GM23338 (cell line): ENCODE data around the gene VPS54. TPM values are rescaled to one million over a fixed set of nuclear protein-coding genes. Genes with fewer than 3 reads are reported as not detected.

Source experiments
- ATAC-seq: fragments of 200-7000 bp; cut with Tn5 transposase; 3 replicates; pipeline ENCODE4 v1.9.1; 2020
- DNase-seq: peaks from one replicate; pipeline ENCODE4 v3.0.0-alpha.2; 2015; ENCODE audit warnings: low spot score
- H2AFZ ChIP-seq: fragments of 200-600 bp; sonication (generic); 2 replicates; pipeline ENCODE4 v1.8.0; 2016; ENCODE audit warnings: antibody characterized with exemption, mild to moderate bottlenecking, moderate library complexity
- H3F3A ChIP-seq: fragments of 200-600 bp; sonication (generic); replicated peaks from 2 replicates; pipeline ENCODE4 v1.8.0; 2017; ENCODE audit warnings: antibody characterized with exemption, mixed run types, low read depth
- H3K27ac ChIP-seq: fragments of 200-600 bp; sonication (generic); 2 replicates; pipeline ENCODE4 v1.6.1; 2016; ENCODE audit warnings: low read depth
- H3K27me3 ChIP-seq: fragments of 200-600 bp; sonication (generic); 2 replicates; pipeline ENCODE4 v1.8.0; 2016; ENCODE audit warnings: mild to moderate bottlenecking, mixed run types, moderate library complexity; ENCODE audit not compliant: insufficient read depth
- H3K36me3 ChIP-seq: fragments of 200-600 bp; sonication (generic); 2 replicates; pipeline ENCODE4 v1.8.0; 2016; ENCODE audit warnings: mild to moderate bottlenecking; ENCODE audit not compliant: insufficient read depth
- H3K4me1 ChIP-seq: fragments of 200-600 bp; sonication (generic); 2 replicates; pipeline ENCODE4 v1.8.0; 2016; ENCODE audit warnings: mild to moderate bottlenecking, moderate library complexity; ENCODE audit not compliant: insufficient read depth
- H3K4me2 ChIP-seq: fragments of 200-600 bp; sonication (generic); 2 replicates; pipeline ENCODE4 v1.7.1; 2017; ENCODE audit warnings: mixed run types
- H3K4me3 ChIP-seq: fragments of 200-600 bp; sonication (generic); 2 replicates; pipeline ENCODE4 v1.6.1; 2016; ENCODE audit warnings: mixed run types
- H3K79me2 ChIP-seq: fragments of 200-600 bp; sonication (generic); replicated peaks from 2 replicates; pipeline ENCODE4 v1.8.0; 2017; ENCODE audit warnings: mild to moderate bottlenecking; ENCODE audit not compliant: insufficient read depth
- H3K9me2 ChIP-seq: fragments of 200-600 bp; sonication (generic); 2 replicates; pipeline ENCODE4 v1.8.0; 2017; ENCODE audit not compliant: insufficient read depth
- H4K20me1 ChIP-seq: fragments of 200-600 bp; sonication (generic); replicated peaks from 2 replicates; pipeline ENCODE4 v1.8.0; 2017; ENCODE audit warnings: mild to moderate bottlenecking; ENCODE audit not compliant: insufficient read depth
- H3K27ac Mint-ChIP-seq: 2 replicates; pipeline ENCODE4 v1.8.0; 2020; ENCODE audit warnings: inconsistent platforms, mild to moderate bottlenecking, moderate library complexity, mixed read lengths
- H3K27me3 Mint-ChIP-seq: 3 replicates; pipeline ENCODE4 v1.8.0; 2022; ENCODE audit warnings: low read depth, mild to moderate bottlenecking, moderate library complexity, mixed read lengths, inconsistent platforms; ENCODE audit not compliant: insufficient read depth, poor library complexity
- H3K36me3 Mint-ChIP-seq: 3 replicates; pipeline ENCODE4 v1.8.0; 2021; ENCODE audit warnings: low read depth, mild to moderate bottlenecking, inconsistent platforms, moderate library complexity, mixed read lengths
- H3K4me1 Mint-ChIP-seq: 3 replicates; pipeline ENCODE4 v1.8.0; 2020; ENCODE audit warnings: mild to moderate bottlenecking, inconsistent platforms, mixed read lengths
- H3K4me3 Mint-ChIP-seq: 3 replicates; pipeline ENCODE4 v1.8.0; 2021; ENCODE audit warnings: moderate library complexity, mild to moderate bottlenecking, inconsistent platforms, mixed read lengths
- H3K9me3 Mint-ChIP-seq: 3 replicates; pipeline ENCODE4 v1.8.0; 2020; ENCODE audit warnings: moderate library complexity, mild to moderate bottlenecking, inconsistent platforms, mixed read lengths
- CREB1 ChIP-seq: fragments of 250-450 bp; sonication (Bioruptor Pico); IDR thresholded peaks from 2 replicates; pipeline ENCODE4 v1.5.0; 2020; ENCODE audit warnings: low read depth, mild to moderate bottlenecking, moderate library complexity
- CTCF ChIP-seq, 2 experiments: fragments of 200-600 bp in 1 of 2; sonication (generic) in 1 of 2; conservative IDR thresholded peaks; 2 replicates each; pipeline versions ENCODE4 v1.5.1 to v1.6.1; 2016 to 2017; ENCODE audit warnings: antibody characterized with exemption in 2 of 2, low read depth in 2 of 2, mild to moderate bottlenecking in 2 of 2, moderate library complexity in 1 of 2
- EZH2 ChIP-seq: fragments of 200-600 bp; sonication (generic); IDR thresholded peaks from one replicate; pipeline ENCODE4 v1.8.0; 2017; ENCODE audit warnings: antibody characterized with exemption, mild to moderate bottlenecking, low read depth; ENCODE audit not compliant: unreplicated experiment
- EZH2phosphoT487 ChIP-seq: fragments of 200-600 bp; sonication (generic); IDR thresholded peaks from one replicate; pipeline ENCODE4 v1.8.1; 2018; ENCODE audit warnings: antibody characterized with exemption; ENCODE audit not compliant: unreplicated experiment
- JUNB ChIP-seq: IDR thresholded peaks from one replicate; pipeline ENCODE4 v1.6.1; 2016; ENCODE audit warnings: antibody characterized with exemption; ENCODE audit not compliant: unreplicated experiment
- NANOG ChIP-seq: IDR thresholded peaks from 2 replicates; pipeline ENCODE4 v1.6.1; 2016; ENCODE audit warnings: antibody characterized with exemption, borderline replicate concordance
- POLR2AphosphoS5 ChIP-seq: IDR thresholded peaks from 2 replicates; pipeline ENCODE4 v1.6.1; 2016; ENCODE audit warnings: antibody characterized with exemption, low read depth
- STAT1 ChIP-seq: IDR thresholded peaks from one replicate; pipeline ENCODE4 v1.6.1; 2016; ENCODE audit warnings: antibody characterized with exemption; ENCODE audit not compliant: unreplicated experiment
- ZNF114 ChIP-seq: fragments of 250-450 bp; sonication (Bioruptor Pico); IDR thresholded peaks from 2 replicates; pipeline ENCODE4 v1.5.0; 2020; ENCODE audit warnings: mild to moderate bottlenecking, moderate library complexity
- ZNF331 ChIP-seq: fragments of 250-450 bp; sonication (Bioruptor Pico); IDR thresholded peaks from 2 replicates; pipeline ENCODE4 v1.5.0; 2020; ENCODE audit warnings: low read depth, mild to moderate bottlenecking, moderate library complexity
- ZNF462 ChIP-seq: fragments of 250-450 bp; sonication (Bioruptor Pico); IDR thresholded peaks from 2 replicates; pipeline ENCODE4 v1.5.0; 2020; ENCODE audit warnings: mild to moderate bottlenecking, moderate library complexity
- polyA plus RNA-seq: library from polyadenylated mRNA; unstranded; fragments of >200 nt; fragmentation: Nextera tagmentation; extraction: Ambion mirVana; gene quantifications from 2 replicates; pipeline ENCODE4 v1.2.1, GENCODE V29; 2016
- total RNA-seq: library from RNA; depleted of rRNA; stranded (reverse); fragments of >200 nt; shearing (Covaris generic); gene quantifications from 2 replicates; pipeline ENCODE4 v1.2.3, GENCODE V29; 2014
- TF ChIP-seq, protein P1 (sequence below): IDR thresholded peaks from 2 replicates; pipeline ENCODE4 v1.6.1; 2016; ENCODE audit warnings: antibody characterized with exemption
- TF ChIP-seq, protein P2 (sequence below): IDR thresholded peaks from one replicate; pipeline ENCODE4 v1.6.1; 2018; ENCODE audit warnings: antibody characterized with exemption; ENCODE audit not compliant: unreplicated experiment

VPS54 gene
- total and polyA plus RNA-seq, 2 experiments from 2014 or later: 6.6 to 17.0 TPM

DNA sequence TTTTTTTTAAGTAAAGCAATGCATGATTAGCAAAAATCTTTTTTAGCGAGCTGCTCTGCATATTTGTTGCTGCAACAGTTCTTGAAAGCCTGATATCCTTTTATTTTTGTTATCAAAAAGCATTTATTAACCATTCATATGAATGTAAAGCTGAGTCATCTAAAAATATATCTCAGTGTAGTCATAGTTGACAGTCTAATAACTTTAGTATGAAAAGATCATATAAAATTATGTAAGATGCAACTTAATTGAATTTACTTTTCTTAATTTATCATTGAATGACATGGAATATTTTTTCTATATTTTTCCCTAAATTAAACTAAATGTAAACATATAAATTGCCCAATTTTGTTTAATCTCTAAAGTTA, 169.0 kb downstream of the VPS54 start:
- H3K27me3 Mint-ChIP-seq: peaks cover 3% of the 10 kb centered on the region
- H3K36me3 Mint-ChIP-seq: peaks cover 36% of the 10 kb centered on the region; the same call in 2 of the 3 replicates
- H3K4me3 Mint-ChIP-seq: peak overlapping the region; percentile 67
- Histone ChIP-seq H3K4me3 (peak overlapping the region; percentile 43), H3K27ac (peak overlapping the region; percentile 98), H3K9me2 (no peaks in the 10 kb centered on the region), H2AFZ (no peak overlapping the region), H3K79me2 (peaks cover 91% of the 10 kb centered on the region), H3K4me1 (peaks cover 64% of the 10 kb centered on the region), H3K36me3 (no peaks in the 10 kb centered on the region), H3K27me3 (no peaks in the 10 kb centered on the region), H4K20me1 (peaks cover 8% of the 10 kb centered on the region; the same call in 1 of the 2 replicates), H3K4me2 (peak overlapping the region; percentile 56), H3F3A (no peaks in the 10 kb centered on the region)
- ATAC-seq: no peak
- H3K4me1 Mint-ChIP-seq: peaks cover 83% of the 10 kb centered on the region
- peak overlapping the region; percentile 97 for H3K27ac Mint-ChIP-seq
- H3K9me3 Mint-ChIP-seq: no peaks in the 10 kb centered on the region; the same call in 2 of the 3 replicates
- no peak for DNase-seq
- TF ChIP-seq ZNF114 (CRISPR knock-in tag): no peak
- TF ChIP-seq ZNF462 (CRISPR knock-in tag): no peak
- no peak for TF ChIP-seq STAT1
- TF ChIP-seq, protein P1, sequence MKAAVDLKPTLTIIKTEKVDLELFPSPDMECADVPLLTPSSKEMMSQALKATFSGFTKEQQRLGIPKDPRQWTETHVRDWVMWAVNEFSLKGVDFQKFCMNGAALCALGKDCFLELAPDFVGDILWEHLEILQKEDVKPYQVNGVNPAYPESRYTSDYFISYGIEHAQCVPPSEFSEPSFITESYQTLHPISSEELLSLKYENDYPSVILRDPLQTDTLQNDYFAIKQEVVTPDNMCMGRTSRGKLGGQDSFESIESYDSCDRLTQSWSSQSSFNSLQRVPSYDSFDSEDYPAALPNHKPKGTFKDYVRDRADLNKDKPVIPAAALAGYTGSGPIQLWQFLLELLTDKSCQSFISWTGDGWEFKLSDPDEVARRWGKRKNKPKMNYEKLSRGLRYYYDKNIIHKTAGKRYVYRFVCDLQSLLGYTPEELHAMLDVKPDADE: no peak
- no peak for TF ChIP-seq CTCF (conservative IDR thresholded peaks at IDR 0.05; ENCODE audit: low read depth in 2 of 2)
- TF ChIP-seq EZH2: no peak
- no peak for TF ChIP-seq ZNF331 (CRISPR knock-in tag)
- TF ChIP-seq, protein P2, sequence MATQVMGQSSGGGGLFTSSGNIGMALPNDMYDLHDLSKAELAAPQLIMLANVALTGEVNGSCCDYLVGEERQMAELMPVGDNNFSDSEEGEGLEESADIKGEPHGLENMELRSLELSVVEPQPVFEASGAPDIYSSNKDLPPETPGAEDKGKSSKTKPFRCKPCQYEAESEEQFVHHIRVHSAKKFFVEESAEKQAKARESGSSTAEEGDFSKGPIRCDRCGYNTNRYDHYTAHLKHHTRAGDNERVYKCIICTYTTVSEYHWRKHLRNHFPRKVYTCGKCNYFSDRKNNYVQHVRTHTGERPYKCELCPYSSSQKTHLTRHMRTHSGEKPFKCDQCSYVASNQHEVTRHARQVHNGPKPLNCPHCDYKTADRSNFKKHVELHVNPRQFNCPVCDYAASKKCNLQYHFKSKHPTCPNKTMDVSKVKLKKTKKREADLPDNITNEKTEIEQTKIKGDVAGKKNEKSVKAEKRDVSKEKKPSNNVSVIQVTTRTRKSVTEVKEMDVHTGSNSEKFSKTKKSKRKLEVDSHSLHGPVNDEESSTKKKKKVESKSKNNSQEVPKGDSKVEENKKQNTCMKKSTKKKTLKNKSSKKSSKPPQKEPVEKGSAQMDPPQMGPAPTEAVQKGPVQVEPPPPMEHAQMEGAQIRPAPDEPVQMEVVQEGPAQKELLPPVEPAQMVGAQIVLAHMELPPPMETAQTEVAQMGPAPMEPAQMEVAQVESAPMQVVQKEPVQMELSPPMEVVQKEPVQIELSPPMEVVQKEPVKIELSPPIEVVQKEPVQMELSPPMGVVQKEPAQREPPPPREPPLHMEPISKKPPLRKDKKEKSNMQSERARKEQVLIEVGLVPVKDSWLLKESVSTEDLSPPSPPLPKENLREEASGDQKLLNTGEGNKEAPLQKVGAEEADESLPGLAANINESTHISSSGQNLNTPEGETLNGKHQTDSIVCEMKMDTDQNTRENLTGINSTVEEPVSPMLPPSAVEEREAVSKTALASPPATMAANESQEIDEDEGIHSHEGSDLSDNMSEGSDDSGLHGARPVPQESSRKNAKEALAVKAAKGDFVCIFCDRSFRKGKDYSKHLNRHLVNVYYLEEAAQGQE: no peak
- TF ChIP-seq EZH2phosphoT487: no peak
- no peak for TF ChIP-seq CREB1 (CRISPR knock-in tag)
- TF ChIP-seq JUNB: no peak
- no peak for TF ChIP-seq POLR2AphosphoS5
- TF ChIP-seq NANOG: no peak
